Measurements from ENCODE around the gene DRAXIN. TPM values are rescaled to one million over a fixed set of nuclear protein-coding genes. Genes with fewer than 3 reads are reported as not detected.

The DRAXIN gene
- total RNA-seq, 2 experiments from 2014 or later: 0.15 to 0.19 TPM

DNA sequence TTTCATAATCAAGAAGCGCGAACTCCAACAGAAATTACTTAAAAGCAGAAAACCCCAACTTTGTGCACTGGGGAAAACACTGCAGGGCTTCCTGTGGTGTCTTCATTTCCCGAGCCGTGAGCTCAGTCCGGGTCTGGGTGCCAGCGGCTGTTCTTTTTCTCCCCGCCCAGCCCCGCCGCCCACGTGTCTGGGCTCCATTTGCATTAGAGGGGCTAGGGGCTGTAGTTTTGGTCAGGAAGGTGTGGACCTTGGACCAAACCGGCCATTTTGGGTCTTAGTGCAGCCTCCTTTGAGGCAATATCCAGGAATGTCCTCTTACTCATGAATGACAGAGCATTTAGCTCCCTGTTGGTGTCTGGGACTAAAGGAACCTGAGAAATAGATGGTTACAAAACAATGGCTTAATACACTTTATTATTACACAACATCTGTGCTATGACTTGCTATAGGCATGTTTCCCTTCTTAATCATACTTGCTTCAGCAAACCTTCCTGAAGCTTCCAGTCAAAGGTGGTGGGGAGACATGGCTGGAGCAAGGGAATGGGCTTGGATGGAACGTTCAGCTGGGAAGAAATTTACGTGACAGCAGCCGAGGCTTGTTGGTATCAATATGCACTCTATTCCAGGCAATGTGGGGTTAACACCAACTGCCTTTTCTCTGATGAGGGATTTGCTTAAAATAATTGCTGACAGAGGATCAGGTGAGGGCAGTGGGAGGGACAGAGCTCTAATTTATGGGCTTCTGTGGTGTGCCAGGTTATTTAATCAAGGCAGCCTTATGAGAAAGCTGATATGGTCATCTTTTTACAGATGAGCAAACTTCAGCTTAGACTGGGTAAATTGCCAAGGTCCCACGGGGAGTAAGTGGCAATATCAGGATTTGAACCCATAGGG lies 45.5 kb downstream of the DRAXIN start:
- Histone ChIP-seq H3K4me2 (ENCODE audit: low read length) (peak overlapping the region; percentile 89), H3K79me2 (ENCODE audit: insufficient read depth, low read depth, low read length) (no peaks in the 10 kb centered on the region; the same call in 1 of the 2 replicates), H3K9me3 (ENCODE audit: low read length) (no peaks in the 10 kb centered on the region), H3K27ac (ENCODE audit: low read depth, low read length, poor library complexity, severe bottlenecking) (peak overlapping the region; percentile 48), H4K20me1 (ENCODE audit: insufficient read depth, low read length) (no peaks in the 10 kb centered on the region), H3K9me2 (ENCODE audit: insufficient read depth, low read length) (no peaks in the 10 kb centered on the region), H2AFZ (ENCODE audit: low read length) (peak overlapping the region; percentile 53), H3K4me3 (ENCODE audit: low read depth, low read length, poor library complexity, severe bottlenecking) (peak overlapping the region; percentile 81), H3K36me3 (ENCODE audit: insufficient read depth, low read length) (no peaks in the 10 kb centered on the region), H3K4me1 (ENCODE audit: insufficient read depth, low read length, poor library complexity, severe bottlenecking) (peaks cover 17% of the 10 kb centered on the region)
- TF ChIP-seq EZH2phosphoT487 (IDR thresholded peaks at IDR 0.05; ENCODE audit: borderline replicate concordance, low read depth, low read length): no peak
- TF ChIP-seq, protein P1, sequence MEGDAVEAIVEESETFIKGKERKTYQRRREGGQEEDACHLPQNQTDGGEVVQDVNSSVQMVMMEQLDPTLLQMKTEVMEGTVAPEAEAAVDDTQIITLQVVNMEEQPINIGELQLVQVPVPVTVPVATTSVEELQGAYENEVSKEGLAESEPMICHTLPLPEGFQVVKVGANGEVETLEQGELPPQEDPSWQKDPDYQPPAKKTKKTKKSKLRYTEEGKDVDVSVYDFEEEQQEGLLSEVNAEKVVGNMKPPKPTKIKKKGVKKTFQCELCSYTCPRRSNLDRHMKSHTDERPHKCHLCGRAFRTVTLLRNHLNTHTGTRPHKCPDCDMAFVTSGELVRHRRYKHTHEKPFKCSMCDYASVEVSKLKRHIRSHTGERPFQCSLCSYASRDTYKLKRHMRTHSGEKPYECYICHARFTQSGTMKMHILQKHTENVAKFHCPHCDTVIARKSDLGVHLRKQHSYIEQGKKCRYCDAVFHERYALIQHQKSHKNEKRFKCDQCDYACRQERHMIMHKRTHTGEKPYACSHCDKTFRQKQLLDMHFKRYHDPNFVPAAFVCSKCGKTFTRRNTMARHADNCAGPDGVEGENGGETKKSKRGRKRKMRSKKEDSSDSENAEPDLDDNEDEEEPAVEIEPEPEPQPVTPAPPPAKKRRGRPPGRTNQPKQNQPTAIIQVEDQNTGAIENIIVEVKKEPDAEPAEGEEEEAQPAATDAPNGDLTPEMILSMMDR (conservative IDR thresholded peaks at IDR 0.05; ENCODE audit: low read length): no peak
- CTCF ChIA-PET (ENCODE audit: unreplicated experiment): interaction anchor here (0.5 to 0.9 kb wide), 3 partner anchors 17 to 73 kb away, joined by 3 to 5 read pairs (median 4); partner anchors contain the start of gene FBXO6
- DNase-seq (ENCODE audit: low spot score): peak; percentile 64
- intact Hi-C loops (cut with micrococcal nuclease; ENCODE audit: unreplicated experiment): loop anchor here (2.0 to 10.0 kb wide), 2 partner anchors 66 to 248 kb away; partner anchors contain the start of gene MFN2
- POLR2A ChIA-PET: interaction anchor here (0.9 to 1.1 kb wide), 5 partner anchors 16 to 173 kb away, joined by 3 to 6 read pairs (median 3); no protein-coding TSS in a partner anchor
- BruUV-seq (replicated peaks): no TSS peak

DNA sequence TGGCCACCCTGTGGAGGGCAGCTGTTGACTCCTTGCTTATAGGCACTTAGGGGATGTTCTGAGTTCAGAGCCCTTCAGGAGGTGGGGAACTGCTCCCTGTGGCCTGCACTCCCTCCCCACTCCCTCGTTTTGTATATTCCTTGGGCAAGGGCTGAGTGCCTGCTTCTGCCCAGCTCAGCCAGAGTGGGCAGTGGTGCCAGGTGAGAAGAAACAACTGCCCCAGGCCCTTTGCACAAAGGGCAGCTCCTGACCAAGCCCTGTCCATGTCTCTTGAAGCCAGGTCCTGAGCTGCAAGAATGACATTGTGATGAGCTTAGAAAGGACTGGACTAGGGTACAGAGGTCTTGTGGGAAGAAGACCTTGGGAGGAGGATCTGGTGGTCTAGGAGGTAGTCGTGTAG lies 46.6 kb downstream of the DRAXIN start:
- Histone ChIP-seq H3K36me3 (ENCODE audit: insufficient read depth, low read length) (no peaks in the 10 kb centered on the region), H3K4me1 (ENCODE audit: insufficient read depth, low read length, poor library complexity, severe bottlenecking) (peaks cover 17% of the 10 kb centered on the region), H2AFZ (ENCODE audit: low read length) (no peak overlapping the region), H3K4me3 (ENCODE audit: low read depth, low read length, poor library complexity, severe bottlenecking) (no peak overlapping the region), H3K4me2 (ENCODE audit: low read length) (peak overlapping the region; percentile 8; the same call in 1 of the 2 replicates), H4K20me1 (ENCODE audit: insufficient read depth, low read length) (no peaks in the 10 kb centered on the region), H3K9me2 (ENCODE audit: insufficient read depth, low read length) (no peaks in the 10 kb centered on the region), H3K79me2 (ENCODE audit: insufficient read depth, low read depth, low read length) (no peaks in the 10 kb centered on the region; the same call in 1 of the 2 replicates), H3K27ac (ENCODE audit: low read depth, low read length, poor library complexity, severe bottlenecking) (no peak overlapping the region), H3K9me3 (ENCODE audit: low read length) (no peaks in the 10 kb centered on the region)
- intact Hi-C loops (cut with micrococcal nuclease; ENCODE audit: unreplicated experiment): loop anchor here (10.0 kb wide), 1 partner anchor 247 kb away; the partner anchor contains the start of gene MFN2
- ChIA-PET CTCF (ENCODE audit: unreplicated experiment) (no interaction called here), POLR2A (interaction anchor here (0.5 to 1.1 kb wide), 4 partner anchors 15 to 1296 kb away, joined by 3 to 4 read pairs (median 3); no protein-coding TSS in a partner anchor)
- no TSS peak for BruUV-seq (replicated peaks)
- TF ChIP-seq, protein P1 (conservative IDR thresholded peaks at IDR 0.05; ENCODE audit: low read length): no peak
- TF ChIP-seq EZH2phosphoT487 (IDR thresholded peaks at IDR 0.05; ENCODE audit: borderline replicate concordance, low read depth, low read length): no peak
- DNase-seq (ENCODE audit: low spot score): no peak

Data from OCI-LY7 (cell line).